IMR-90 (cell line): Measurements from ENCODE around the gene PREP. TPM values are rescaled to one million over a fixed set of nuclear protein-coding genes. Genes with fewer than 3 reads are reported as not detected.

Experiments
- ATAC-seq: fragments of 200-7000 bp; cut with Tn5 transposase; 2 replicates; pipeline ENCODE4 v1.9.1; 2020; ENCODE audit warnings: low read depth, mild to moderate bottlenecking, moderate library complexity
- BruUV-seq: library from RNA; stranded (reverse); fragments of 400-500 nt; replicated peaks from 2 replicates; lab custom pipeline; 2021; lab: Mats Ljungman, UMichigan
- CTCF ChIA-PET: fragments of 300-600 bp; formaldehyde crosslinking; extraction: SDS; loops from one replicate; lab custom pipeline; 2021; ENCODE audit warnings: antibody characterized with exemption; lab: Yijun Ruan, JAX
- POLR2A ChIA-PET: fragments of 300-600 bp; sonication (Branson Sonifier 250); formaldehyde crosslinking; loops from one replicate; lab custom pipeline; 2022; ENCODE audit warnings: antibody characterized with exemption; ENCODE audit not compliant: unreplicated experiment; lab: Charles Lee
- DNase-seq: peaks from one replicate; pipeline ENCODE4 v3.0.0; 2013
- H2AFZ ChIP-seq: replicated peaks from 2 replicates; pipeline ENCODE3; 2013; ENCODE audit warnings: low read length, mild to moderate bottlenecking; ENCODE audit not compliant: poor library complexity
- H2AK5ac ChIP-seq: 2 replicates; pipeline ENCODE4 v1.6.1; 2013; ENCODE audit warnings: low read depth, low read length, inconsistent platforms
- H2AK9ac ChIP-seq: replicated peaks from 2 replicates; pipeline ENCODE3; 2013; ENCODE audit warnings: mild to moderate bottlenecking, low read depth, low read length, moderate library complexity; ENCODE audit not compliant: poor library complexity
- H2BK120ac ChIP-seq: 2 replicates; pipeline ENCODE4 v1.6.1; 2013; ENCODE audit warnings: low read depth, low read length, inconsistent platforms
- H2BK15ac ChIP-seq: 3 replicates; pipeline ENCODE4 v1.6.1; 2013; ENCODE audit warnings: low read depth, low read length, inconsistent platforms
- H2BK20ac ChIP-seq: 2 replicates; pipeline ENCODE4 v1.6.1; 2013; ENCODE audit warnings: low read depth, mild to moderate bottlenecking, inconsistent platforms, low read length, moderate library complexity
- H2BK5ac ChIP-seq: 2 replicates; pipeline ENCODE4 v1.6.1; 2013; ENCODE audit warnings: mild to moderate bottlenecking, low read depth, low read length, inconsistent platforms; ENCODE audit not compliant: poor library complexity, severe bottlenecking
- H3K14ac ChIP-seq: replicated peaks from 2 replicates; pipeline ENCODE4 v1.6.1; 2013; ENCODE audit warnings: low read depth, low read length, inconsistent platforms
- H3K18ac ChIP-seq: 2 replicates; pipeline ENCODE4 v1.6.1; 2013; ENCODE audit warnings: low read depth, low read length, control low read depth
- H3K23ac ChIP-seq: 2 replicates; pipeline ENCODE4 v1.6.1; 2013; ENCODE audit warnings: low read depth, low read length, inconsistent platforms
- H3K27ac ChIP-seq: 2 replicates; pipeline ENCODE4 v1.5.1; 2013; ENCODE audit warnings: mild to moderate bottlenecking, control low read depth, low read length; ENCODE audit not compliant: insufficient read depth
- H3K27me3 ChIP-seq: 2 replicates; pipeline ENCODE4 v1.6.1; 2013; ENCODE audit warnings: low read length; ENCODE audit not compliant: control insufficient read depth, insufficient read depth
- H3K36me3 ChIP-seq: 2 replicates; pipeline ENCODE4 v1.6.1; 2013; ENCODE audit warnings: low read length, mixed read lengths; ENCODE audit not compliant: control insufficient read depth, insufficient read depth
- H3K4ac ChIP-seq: 2 replicates; pipeline ENCODE4 v1.6.1; 2013; ENCODE audit warnings: low read depth, low read length, inconsistent platforms
- H3K4me1 ChIP-seq: 2 replicates; pipeline ENCODE4 v1.6.1; 2013; ENCODE audit warnings: low read length, mixed read lengths; ENCODE audit not compliant: control insufficient read depth, insufficient read depth
- H3K4me2 ChIP-seq: 2 replicates; pipeline ENCODE4 v1.6.1; 2013; ENCODE audit warnings: low read depth, mild to moderate bottlenecking, control low read depth, low read length, moderate library complexity
- H3K4me3 ChIP-seq: 2 replicates; pipeline ENCODE4 v1.5.1; 2013; ENCODE audit warnings: low read depth, mild to moderate bottlenecking, control low read depth, low read length, moderate library complexity; ENCODE audit not compliant: insufficient read depth
- H3K56ac ChIP-seq: 2 replicates; pipeline ENCODE4 v1.6.1; 2013; ENCODE audit warnings: low read length, inconsistent platforms; ENCODE audit not compliant: insufficient read depth; ENCODE audit errors: extremely low read depth
- H3K79me1 ChIP-seq, 2 experiments: 2 replicates each; pipeline ENCODE4 v1.6.1; 2013; ENCODE audit warnings: low read length in 2 of 2, inconsistent platforms in 1 of 2, low read depth in 1 of 2
- H3K9ac ChIP-seq: 2 replicates; pipeline ENCODE4 v1.6.1; 2013; ENCODE audit warnings: low read depth, low read length, control low read depth
- H3K9me1 ChIP-seq: 2 replicates; pipeline ENCODE4 v1.6.1; 2013; ENCODE audit warnings: low read length, inconsistent platforms; ENCODE audit not compliant: insufficient read depth
- H3K9me3 ChIP-seq: 2 replicates; pipeline ENCODE4 v1.6.1; 2013; ENCODE audit warnings: low read length; ENCODE audit not compliant: control insufficient read depth, insufficient read depth
- H4K20me1 ChIP-seq: 2 replicates; pipeline ENCODE4 v1.6.1; 2013; ENCODE audit warnings: low read length, inconsistent platforms; ENCODE audit not compliant: insufficient read depth
- H4K5ac ChIP-seq: 2 replicates; pipeline ENCODE4 v1.6.1; 2013; ENCODE audit warnings: mild to moderate bottlenecking, low read depth, low read length, control low read depth
- H4K8ac ChIP-seq, 2 experiments: 2 replicates each; pipeline ENCODE4 v1.6.1; 2013; ENCODE audit warnings: low read depth in 2 of 2, low read length in 2 of 2, control low read depth in 1 of 2, inconsistent platforms in 1 of 2
- H4K91ac ChIP-seq: 2 replicates; pipeline ENCODE4 v1.6.1; 2013; ENCODE audit warnings: low read depth, low read length, inconsistent platforms; ENCODE audit not compliant: insufficient read depth
- CEBPB ChIP-seq: IDR thresholded peaks from 2 replicates; pipeline ENCODE4 v1.6.1; 2012; ENCODE audit warnings: low read depth, low read length, improper control_type of control experiment
- CHD1 ChIP-seq: IDR thresholded peaks from 2 replicates; pipeline ENCODE4 v1.6.1; 2012; ENCODE audit warnings: low read depth, low read length, improper control_type of control experiment
- SMC3 ChIP-seq: fragments of 150-350 bp; IDR thresholded peaks from 2 replicates; pipeline ENCODE4 v1.6.1; 2016; ENCODE audit warnings: low read depth, mild to moderate bottlenecking, antibody characterized with exemption, low read length, moderate library complexity
- WGBS, 2 experiments: methylation state at CpG; one replicate each; pipeline versions ENCODE4 v1.1.5 to v1.1.7; 2013; ENCODE audit warnings: missing lambda C conversion rate in 2 of 2; ENCODE audit not compliant: insufficient read length in 1 of 2; ENCODE audit errors: extremely low coverage in 2 of 2; 5-methylcytosine and 5-hydroxymethylcytosine counted together
- dilution Hi-C: fragments of 300-500 bp; cut with HindIII; formaldehyde crosslinking; loops from one replicate; pipeline ENCODE4 v1.14.3; 2018; ENCODE audit warnings: low sequenced_read_pairs; ENCODE audit not compliant: unreplicated experiment
- in situ Hi-C: fragments of 300-500 bp; cut with MboI; formaldehyde crosslinking; loops from 3 replicates; pipeline ENCODE4 v1.14.3; 2019; ENCODE audit warnings: low sequenced_read_pairs, inconsistent platforms, mixed read lengths
- intact Hi-C: fragments of 100-400 bp; cut with micrococcal nuclease; formaldehyde crosslinking; loops from 2 replicates; pipeline ENCODE4 v1.10.0; 2022
- polyA plus RNA-seq, 3 experiments: library from polyadenylated mRNA; depleted of rRNA; stranded (reverse); fragments of >200 nt; gene quantifications; 2 replicates each; pipeline ENCODE4 v1.2.3, GENCODE V29; 2012; ENCODE audit warnings: low replicate concordance in 1 of 3
- total RNA-seq: library from RNA; depleted of rRNA; stranded (reverse); fragments of >200 nt; gene quantifications from 2 replicates; pipeline ENCODE4 v1.2.3, GENCODE V29; 2012

PREP gene
- total and polyA plus RNA-seq, 2 of the 4 experiments (the other 2 are of a cell fraction), result 21.0 to 25.7 TPM

- no peak overlapping the region for H3K9ac ChIP-seq
- no TSS peak for BruUV-seq
- no peak overlapping the region for H3K14ac ChIP-seq
- H4K91ac ChIP-seq, result no peak overlapping the region
- no peak overlapping the region for H3K4ac ChIP-seq
- no peak overlapping the region for H2BK5ac ChIP-seq
- H3K27ac ChIP-seq, result no peak overlapping the region
- no peaks in the 10 kb centered on the region for H3K9me1 ChIP-seq
- DNase-seq (no peak), ATAC-seq (no peak)
- no peaks in the 10 kb centered on the region for H3K9me3 ChIP-seq
- H3K4me1 ChIP-seq, result no peaks in the 10 kb centered on the region
- no peak overlapping the region for H2AK9ac ChIP-seq
- no peak overlapping the region for H4K8ac ChIP-seq
- no peak overlapping the region for H3K4me2 ChIP-seq
- intact Hi-C loops, result no loop called here
- H3K36me3 ChIP-seq, result peaks cover 4% of the 10 kb centered on the region; the same call in 1 of the 2 replicates
- no peak overlapping the region for H3K23ac ChIP-seq
- TF ChIP-seq CEBPB, result no peak
- no peak for TF ChIP-seq SMC3
- TF ChIP-seq CHD1, result no peak
- ChIA-PET CTCF (no interaction called here), POLR2A (no interaction called here)
- no peak overlapping the region for H3K18ac ChIP-seq
- no peak overlapping the region for H3K4me3 ChIP-seq
- H4K5ac ChIP-seq, result no peak overlapping the region
- H2BK20ac ChIP-seq, result no peak overlapping the region
- H2BK120ac ChIP-seq, result no peak overlapping the region
- H3K27me3 ChIP-seq, result no peaks in the 10 kb centered on the region
- H2AFZ ChIP-seq, result no peak overlapping the region
- H4K20me1 ChIP-seq, result no peaks in the 10 kb centered on the region
- WGBS, 2 experiments, result no CpG with 5 or more reads among the region's 3 CpGs
- H2AK5ac ChIP-seq, result no peak overlapping the region
- dilution Hi-C loops, result no loop called here
- in situ Hi-C loops, result no loop called here
- no peak overlapping the region for H2BK15ac ChIP-seq
- no peak overlapping the region for H3K56ac ChIP-seq
- no peaks in the 10 kb centered on the region for H3K79me1 ChIP-seq
Measured at GRCh38 chr6:105304366-105304765, 98.5 kb downstream of the PREP start.
